Measurements from ENCODE around the gene WDR90.
"Not testable (repeated sequence)": the region's sequence is repeated elsewhere in the genome, so short reads cannot be mapped to it uniquely, and the experiment has no call there.

The WDR90 gene

GRCh38 chr16:684071-684794 lies 35.1 kb downstream of the WDR90 start, which contains the start of gene JMJD8:
Gene JMJD8 (minus strand): TSS chr16:684334. CDS start chr16:684319, 15 bp downstream.
- FAIRE-seq (peak; percentile 97), DNase-seq (ENCODE audit: insufficient read length, low spot score) (peak; percentile 100)

- DNase-seq (ENCODE audit: insufficient read length, low spot score) (no peak), FAIRE-seq (no peak)
These were observed 36.0 kb downstream of the WDR90 start for GRCh38 chr16:684961-685696.

DNA sequence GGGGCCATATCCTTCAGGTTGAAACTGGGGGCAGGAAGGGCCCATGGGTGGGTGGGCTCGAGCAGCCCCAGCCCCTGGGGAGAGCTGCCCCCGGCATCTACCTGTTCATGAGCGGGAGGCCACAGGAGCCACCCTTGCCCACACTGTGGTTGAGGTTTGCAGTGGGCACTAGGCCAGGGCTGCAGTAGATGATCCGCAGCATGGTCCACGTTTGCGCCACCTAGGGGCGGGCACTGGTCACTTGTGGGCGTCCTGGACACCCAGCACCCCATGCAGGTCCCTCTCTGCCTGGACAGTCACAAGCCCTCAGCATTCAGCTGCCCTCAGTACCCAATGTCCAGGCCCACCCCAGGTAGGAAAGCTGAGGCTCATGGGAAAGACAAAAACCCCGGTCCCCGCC lies 36.8 kb downstream of the WDR90 start:
- no peak for DNase-seq (ENCODE audit: insufficient read length, low spot score)
- FAIRE-seq, result no peak

DNA sequence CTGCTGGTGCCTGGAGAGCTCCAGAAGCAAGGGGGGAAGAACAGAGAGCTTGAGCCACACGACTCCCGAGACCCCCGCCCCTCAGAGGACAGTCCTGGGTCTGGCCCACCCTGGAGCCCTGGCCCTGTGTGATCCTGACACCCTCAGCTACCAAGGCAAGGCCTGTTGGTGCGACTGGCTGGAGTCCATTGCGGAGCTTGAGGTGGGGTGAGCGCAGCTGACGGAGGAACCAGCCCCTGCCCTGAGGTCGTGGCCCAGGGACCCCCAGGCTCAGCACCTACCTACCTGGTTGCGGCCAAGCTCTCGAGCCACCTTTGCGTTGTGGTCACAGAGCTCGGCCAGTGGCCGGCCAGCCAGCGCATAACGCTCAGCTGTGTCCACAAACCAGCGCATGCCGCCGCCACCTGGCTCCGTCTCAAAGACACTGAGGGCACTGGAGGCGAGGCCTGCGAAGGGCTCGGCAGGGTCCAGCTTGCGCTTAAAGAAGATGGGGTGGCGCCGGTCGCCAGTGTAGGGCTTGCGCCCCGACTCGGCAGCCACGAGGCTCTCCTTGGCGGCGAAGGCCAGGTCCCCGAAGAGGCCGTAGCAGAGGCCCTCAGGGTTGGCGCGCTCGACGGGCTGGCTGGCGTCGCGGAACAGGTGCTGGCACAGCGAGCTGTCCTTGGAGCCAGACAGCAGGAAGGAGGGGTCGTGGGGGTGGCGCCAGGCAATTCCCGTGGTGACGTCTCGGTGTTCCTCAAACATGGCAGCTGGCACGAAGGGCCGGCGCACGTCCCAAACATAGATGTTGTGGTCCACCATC lies 37.5 kb downstream of the WDR90 start:
- FAIRE-seq, result no peak

DNA sequence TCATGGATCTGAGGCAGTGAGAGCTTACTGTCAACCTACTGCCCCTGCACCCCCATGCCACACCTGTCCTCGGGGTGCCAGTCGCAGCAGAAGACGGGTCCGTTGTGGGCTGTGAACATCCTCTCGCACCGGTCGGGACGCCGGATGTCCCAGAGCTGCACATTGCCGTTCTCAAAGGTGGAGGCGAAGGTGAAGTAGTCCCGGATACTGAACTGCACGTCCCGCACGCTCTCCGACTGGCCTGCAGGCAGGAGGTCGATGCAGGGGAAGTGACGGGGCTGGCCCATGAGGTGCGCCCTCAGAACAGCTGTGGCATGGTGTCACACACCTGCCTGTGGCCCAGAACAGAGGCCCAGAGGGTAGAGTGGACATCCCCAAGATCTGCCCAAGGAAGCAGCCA lies 38.3 kb downstream of the WDR90 start:
- FAIRE-seq (no peak), DNase-seq (ENCODE audit: insufficient read length, low spot score) (no peak)

More for the DNA sequence above, 37.5 kb downstream of the WDR90 start:
- no peak for DNase-seq (ENCODE audit: insufficient read length, low spot score)

- no peak for FAIRE-seq
- no peak for DNase-seq (ENCODE audit: insufficient read length, low spot score)
These were observed 40.2 kb downstream of the WDR90 start for GRCh38 chr16:689175-689897.

GRCh38 chr16:691242-691641 lies 42.1 kb downstream of the WDR90 start:
- FAIRE-seq; DNase-seq (ENCODE audit: insufficient read length, low spot score): not testable (repeated sequence)

GRCh38 chr16:692356-693108 lies 43.4 kb downstream of the WDR90 start:
- FAIRE-seq, result no peak
- no peak for DNase-seq (ENCODE audit: insufficient read length, low spot score)

- FAIRE-seq, result no peak
These were observed 44.2 kb downstream of the WDR90 start for GRCh38 chr16:693364-693763.

DNA sequence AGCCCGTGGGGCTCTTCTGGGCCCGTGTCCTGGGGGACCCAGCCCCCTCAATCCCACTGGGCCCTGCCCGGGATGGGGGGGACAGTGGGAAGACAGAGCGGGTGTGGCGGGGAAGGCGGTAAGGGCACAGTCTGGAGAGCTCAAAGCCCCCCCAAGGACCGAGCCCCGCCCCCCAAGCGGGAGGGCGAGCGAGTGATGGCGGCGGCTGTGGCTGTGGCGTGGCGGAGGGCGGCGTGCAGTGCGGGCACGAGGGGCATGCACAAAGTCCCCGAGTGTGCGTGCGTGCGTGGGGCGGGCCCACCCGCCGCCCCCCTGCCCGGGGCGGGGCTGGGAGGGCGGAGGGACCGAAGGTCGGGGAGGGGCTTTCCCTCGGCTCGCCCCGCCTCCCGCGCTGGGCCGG lies 44.6 kb downstream of the WDR90 start:
- DNase-seq (ENCODE audit: insufficient read length, low spot score) (no peak), FAIRE-seq (no peak)

More at GRCh38 chr16:693364-693763, 44.2 kb downstream of the WDR90 start:
- DNase-seq (ENCODE audit: insufficient read length, low spot score), result no peak

GRCh38 chr16:694187-694862 lies 45.2 kb downstream of the WDR90 start:
- FAIRE-seq (no peak), DNase-seq (ENCODE audit: insufficient read length, low spot score) (no peak)

DNA sequence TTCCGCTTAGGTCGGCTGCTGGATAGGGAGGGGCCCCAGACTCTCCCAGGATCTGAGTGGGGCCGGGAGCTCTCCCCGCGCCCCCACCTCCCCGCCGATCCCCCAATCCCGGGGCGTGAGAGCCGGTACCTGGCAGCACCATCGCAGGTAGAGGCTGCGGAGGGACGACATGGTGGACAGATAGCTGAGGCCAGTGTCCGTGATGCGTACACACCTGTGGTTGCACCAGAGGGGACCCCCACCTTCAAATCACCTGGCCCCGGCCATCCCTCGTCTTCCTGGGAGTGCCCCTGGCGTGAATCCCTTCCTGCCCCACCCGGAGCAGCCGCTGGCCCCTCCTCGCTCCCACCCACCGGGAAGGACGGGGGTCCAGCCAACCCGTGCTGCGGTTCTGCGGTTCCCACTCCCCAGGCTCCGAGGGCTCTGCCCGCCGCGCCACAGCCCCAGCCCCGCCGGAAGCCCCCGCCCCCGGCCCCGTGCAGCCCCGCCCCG lies 45.7 kb downstream of the WDR90 start:
- no peak for DNase-seq (ENCODE audit: insufficient read length, low spot score)
- no peak for FAIRE-seq

- DNase-seq (ENCODE audit: insufficient read length, low spot score), result peak; percentile 83
- no peak for FAIRE-seq
These were observed 46.4 kb downstream of the WDR90 start for GRCh38 chr16:695355-696089.

DNA sequence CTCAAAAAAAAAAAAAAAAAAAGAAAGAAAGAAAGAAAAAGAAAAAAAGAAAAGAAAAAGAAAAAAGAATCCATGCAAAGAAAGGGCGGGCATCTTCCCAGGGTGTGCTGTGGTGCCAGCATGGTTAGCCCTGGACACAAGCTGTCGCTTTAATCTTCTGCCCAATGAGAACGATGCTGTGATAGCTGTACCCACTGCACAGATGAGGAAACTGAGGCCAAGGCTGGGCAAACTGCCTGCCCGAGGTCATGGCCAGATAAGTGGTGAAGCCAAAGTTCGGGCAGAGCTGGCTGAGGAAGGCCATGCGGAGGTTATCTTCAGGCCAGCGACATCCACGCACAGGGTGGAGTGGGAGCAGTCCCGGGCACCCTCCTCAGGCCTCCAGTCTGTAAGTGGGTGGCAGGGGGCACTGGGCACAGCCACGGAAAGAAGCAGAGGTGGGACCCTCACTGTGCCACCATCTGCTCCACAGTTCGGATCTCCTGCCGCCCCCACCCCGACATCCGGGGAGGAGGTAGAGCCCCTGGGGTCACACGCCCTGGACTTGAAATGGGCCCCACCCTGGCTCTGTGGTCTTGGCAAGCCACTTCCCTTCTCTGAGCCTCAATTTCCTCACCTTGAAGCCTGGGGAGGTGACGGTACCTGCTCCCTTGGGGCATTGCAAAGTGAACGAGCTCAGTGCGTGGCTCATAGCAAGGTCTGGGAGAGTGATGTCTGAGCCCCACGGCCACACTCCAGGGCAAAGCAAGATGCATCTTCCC lies 49.9 kb downstream of the WDR90 start:
- DNase-seq (ENCODE audit: insufficient read length, low spot score) (no peak), FAIRE-seq (no peak)

- DNase-seq (ENCODE audit: insufficient read length, low spot score), result no peak
- no peak for FAIRE-seq
These were observed 51.8 kb downstream of the WDR90 start for GRCh38 chr16:700684-701584.

GRCh38 chr16:702341-702740 lies 53.2 kb downstream of the WDR90 start:
- FAIRE-seq, result no peak
- DNase-seq (ENCODE audit: insufficient read length, low spot score), result no peak

- DNase-seq (ENCODE audit: insufficient read length, low spot score) (no peak), FAIRE-seq (no peak)
These were observed 54.2 kb downstream of the WDR90 start for GRCh38 chr16:703406-703805.

All from GM19239 (cell line).